GM18907 (cell line): ENCODE measurements around the gene LIN54.
"Not testable (repeated sequence)": the region's sequence is repeated elsewhere in the genome, so short reads cannot be mapped to it uniquely, and the experiment has no call there.

Experiments
- ATAC-seq: cut with Tn5 transposase; IDR thresholded peaks from one replicate; pipeline ENCODE4 v1.9.1; 2021; ENCODE audit warnings: mild to moderate bottlenecking, moderate library complexity; ENCODE audit not compliant: unreplicated experiment

LIN54 gene

DNA sequence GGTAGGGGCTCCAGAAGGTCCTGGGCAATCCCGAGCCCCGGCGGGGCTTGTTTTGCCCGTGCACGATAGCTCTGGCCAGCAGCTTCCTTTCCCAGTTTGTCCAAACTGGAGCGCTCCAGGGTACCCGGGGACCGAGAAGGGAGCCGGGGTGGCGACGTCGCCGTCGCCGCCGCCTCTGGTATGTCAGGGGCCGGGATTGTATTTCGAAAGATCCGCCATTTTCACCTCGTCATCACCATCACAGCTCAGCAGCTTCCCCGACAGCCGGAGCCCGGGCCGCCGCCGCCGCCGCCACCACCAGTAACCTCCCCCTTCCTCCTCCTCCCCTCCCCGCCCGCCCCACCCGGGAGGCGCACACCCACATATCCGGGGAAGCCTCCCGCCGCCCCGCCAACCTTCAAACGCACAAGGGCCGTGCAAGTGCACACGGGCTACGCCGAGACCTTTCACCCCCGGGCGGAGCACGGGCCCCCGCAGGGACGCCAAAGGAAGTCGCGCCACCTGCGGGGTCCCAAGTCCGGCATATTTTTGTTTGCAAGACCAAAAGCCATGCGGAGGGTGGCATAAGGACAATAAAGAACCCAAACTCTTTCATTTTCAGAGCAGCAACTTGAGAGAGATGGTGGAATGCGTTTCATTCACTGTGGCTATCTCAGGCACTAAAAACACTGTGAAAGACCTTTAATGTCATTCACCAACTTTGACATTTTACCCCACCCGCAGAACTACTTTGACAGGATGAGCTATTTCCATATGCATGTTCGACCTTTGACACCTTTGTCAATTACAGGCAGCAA lies at the start of gene LIN54:
Gene LIN54, minus strand, starts transcription at position 302 of the 797 bp plus-strand sequence. CDS start 25,979 bp downstream, outside the sequence.
- ATAC-seq = peak; percentile 41

DNA sequence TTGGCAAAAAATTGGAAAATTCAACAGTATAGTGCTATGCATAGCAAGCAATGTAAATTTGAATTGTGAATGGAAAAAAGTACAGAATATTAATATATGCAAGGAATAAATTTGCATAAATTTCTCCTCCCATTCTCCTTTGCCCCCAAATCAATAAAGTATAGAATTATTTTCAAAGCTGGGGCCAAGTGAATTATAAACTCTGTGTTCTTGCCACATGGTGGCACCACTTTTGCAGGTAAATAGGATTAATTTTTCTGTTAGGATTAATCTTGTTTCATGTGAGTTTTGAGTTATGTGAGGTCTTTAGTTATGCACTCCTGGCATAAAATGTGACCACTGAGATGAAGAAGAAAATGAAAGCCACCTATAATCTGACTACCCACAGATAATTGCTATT lies 44.3 kb upstream of the LIN54 start:
- ATAC-seq = no peak

DNA sequence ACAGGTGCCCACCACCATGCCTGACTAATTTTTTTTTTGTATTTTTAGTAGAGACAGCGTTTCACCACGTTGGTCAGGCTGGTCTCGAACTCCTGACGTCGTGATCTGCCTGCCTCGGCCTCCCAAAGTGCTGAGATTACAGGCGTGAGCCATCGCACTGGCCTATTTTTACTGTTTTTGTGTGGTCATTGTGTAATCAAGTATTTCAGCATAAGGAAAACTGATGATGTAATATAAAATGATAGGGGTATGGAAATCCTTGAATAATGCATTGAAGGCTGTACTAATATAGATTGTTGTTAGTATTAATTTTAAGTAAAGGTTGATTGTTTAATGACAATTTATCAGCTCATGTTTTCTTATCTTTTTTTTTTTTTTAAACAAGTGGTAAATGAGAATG lies 38.2 kb upstream of the LIN54 start:
- not testable (repeated sequence) for ATAC-seq

DNA sequence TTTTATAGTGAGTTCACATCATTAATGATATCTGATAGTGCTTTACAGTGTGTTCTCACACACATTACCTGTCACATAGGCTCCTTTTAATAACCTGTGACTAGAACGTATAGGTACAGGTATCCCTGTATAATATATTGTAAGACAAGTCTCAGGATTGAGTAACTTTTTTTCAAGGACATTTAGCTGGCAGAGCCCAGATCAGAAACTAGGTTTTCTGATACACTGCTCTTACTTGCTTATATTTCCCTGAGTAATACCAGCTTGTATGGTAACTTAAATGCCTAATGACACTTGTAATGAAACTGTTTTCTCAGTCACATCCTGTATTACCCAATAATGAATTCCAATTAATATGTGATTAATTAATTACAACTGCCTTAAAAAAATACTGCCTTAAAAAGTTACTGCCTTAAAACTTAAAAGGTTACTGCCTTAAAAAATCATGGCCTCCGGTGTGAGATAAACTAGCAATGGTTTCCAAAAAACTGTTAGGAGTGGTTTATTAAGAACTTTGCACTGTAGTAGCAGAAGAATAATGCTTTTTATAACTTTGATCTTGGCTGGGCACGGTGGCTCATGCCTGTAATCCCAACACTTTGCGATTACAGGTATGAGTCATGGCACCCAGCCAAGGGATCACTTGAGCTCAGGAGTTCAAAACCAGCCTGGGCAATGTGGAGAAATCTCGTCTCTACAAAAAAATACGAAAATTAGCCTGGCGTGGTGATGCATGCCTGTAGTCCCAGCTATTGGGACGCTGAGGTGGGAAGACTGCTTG lies 36.3 kb upstream of the LIN54 start:
- ATAC-seq = no peak

DNA sequence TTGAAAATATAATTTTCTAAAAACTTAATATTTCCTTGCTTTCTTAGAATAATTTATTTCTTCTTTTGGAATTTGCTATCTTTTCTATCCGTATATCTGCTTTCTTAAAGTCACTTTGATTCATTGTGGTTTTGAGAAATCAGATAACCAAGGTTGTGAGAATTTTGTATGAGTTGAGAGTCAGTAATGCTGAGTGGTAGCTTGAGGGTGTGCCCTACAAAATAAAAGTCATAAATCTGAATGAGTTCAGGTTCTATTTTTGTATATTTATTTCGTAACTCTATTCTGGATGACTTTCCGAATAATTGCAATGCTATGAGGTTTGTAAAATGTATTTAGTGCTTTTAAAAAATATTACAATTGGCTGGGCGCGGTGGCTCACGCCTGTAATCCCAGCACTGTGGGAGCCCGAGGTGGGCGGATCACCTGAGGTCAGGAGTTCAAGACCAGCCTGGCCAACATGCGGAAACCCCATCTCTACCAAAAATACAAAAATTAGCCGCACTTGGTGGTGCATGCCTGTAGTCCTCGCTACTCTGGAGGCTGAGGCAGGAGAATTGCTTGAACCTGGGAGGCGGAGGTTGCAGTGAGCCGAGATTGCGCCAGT lies 33.3 kb upstream of the LIN54 start:
- no peak for ATAC-seq

DNA sequence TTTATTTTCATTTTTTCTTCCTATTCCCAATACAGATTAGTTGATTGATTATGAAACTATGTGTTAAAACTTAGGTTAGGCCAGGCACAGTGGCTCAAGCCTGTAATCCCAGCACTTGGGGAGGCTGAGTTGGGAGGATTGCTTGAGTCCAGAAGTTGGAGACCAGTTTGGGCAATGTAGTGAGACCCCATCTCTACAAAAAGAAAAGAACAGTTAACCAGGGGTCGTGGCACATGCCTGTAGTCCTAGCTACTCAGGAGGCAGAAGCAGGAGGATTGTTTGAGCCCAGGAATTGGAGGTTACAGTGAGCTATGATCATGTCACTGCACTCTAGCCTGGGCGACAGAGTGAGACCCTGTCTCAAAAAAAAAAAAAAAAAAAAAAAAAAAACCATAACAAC lies 32.5 kb upstream of the LIN54 start:
- not testable (repeated sequence) for ATAC-seq

DNA sequence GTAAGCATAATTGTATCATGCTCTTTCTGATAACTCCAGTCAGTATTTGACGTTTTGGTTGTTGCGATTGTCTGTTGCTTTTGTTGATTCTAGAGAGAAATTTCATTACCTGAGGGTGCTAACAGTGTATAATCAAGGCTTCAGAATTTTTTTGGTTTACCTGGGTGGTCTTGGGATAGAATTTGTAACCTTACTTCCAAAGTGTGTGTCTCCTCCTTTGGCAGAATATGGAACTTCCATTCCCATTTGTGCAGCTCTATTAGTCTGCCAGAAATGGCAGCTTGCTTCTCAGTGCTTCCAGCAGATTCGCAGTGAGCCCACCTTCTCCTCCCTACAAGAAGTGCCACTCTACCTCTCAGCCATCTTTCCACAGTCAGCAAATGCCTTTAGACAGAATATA lies 29.6 kb upstream of the LIN54 start:
- no peak for ATAC-seq

DNA sequence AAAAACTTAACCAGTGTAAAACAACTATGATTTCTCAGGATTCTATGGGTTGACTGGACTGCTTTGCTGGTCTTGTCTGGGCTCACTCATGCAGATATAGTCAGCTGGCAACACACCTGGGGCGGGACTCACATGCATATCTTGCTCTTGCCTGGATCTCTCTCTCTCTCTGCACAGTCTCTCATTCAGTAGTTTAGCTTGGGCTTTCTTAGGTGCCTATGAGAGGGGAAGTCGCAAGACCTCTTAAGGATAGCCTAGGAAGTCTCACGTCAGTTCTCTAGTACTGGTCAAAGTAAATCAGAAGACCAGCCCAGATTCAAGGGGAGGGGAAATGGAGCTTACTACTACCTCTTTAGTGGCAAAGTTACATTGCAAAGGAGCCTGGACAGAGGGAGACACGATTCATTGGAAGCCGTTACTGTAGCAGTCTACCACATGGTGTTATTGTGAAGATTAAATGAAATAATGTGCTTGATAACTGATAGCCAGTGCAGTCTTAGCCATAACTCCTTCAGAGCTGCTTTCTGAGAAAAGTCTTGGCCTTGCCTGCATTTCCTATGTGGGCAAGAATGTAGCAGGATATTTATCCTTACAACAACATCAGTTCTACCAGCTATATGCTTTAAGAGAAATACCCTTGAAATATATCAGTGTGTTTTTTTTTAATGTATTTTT lies 26.5 kb upstream of the LIN54 start:
- ATAC-seq = no peak

DNA sequence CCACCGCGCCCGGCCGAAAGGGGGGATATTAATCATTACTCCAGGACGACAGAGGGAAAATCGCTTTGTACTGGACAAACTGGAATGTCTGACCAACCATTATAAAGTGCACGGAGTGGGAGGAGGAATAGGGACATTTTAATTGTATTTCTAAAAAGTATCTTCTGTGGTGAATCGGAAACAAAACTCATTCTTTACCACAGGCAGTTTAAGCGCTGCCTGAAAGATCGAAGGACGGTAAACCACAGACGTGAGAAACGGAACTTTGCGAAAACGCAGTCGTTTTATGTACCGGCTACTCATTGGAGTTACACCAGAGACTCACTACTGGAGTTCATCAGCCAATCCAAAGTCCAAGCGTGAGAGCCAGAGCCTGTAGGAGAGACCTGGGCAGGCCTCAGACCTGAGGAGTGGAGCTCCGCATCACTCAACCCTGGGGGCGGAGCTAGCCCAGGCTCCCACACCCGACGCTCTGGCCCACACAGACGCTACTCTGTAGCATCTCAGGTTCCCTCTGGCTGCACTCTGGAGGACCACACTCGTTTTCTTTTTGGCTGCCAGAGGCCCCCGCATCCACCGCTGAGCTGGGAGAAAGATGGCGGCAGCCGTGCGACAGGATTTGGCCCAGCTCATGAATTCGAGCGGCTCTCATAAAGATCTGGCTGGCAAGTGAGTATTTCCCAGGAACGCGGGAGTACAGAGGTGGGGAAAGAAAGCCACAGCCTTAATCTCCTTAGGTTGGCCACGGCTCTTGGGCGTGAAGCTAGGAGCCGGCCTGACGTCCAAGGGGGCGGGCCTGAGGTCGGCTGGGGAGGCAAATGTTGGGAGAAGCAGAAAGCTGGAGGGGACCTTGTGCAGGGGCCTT lies 24.2 kb upstream of the LIN54 start, which contains the start of gene COPS4:
Gene COPS4, plus strand, starts transcription at position 554 of the 865 bp plus-strand sequence. Its CDS starts 42 bp downstream, at position 596.
- peak; percentile 99 for ATAC-seq

DNA sequence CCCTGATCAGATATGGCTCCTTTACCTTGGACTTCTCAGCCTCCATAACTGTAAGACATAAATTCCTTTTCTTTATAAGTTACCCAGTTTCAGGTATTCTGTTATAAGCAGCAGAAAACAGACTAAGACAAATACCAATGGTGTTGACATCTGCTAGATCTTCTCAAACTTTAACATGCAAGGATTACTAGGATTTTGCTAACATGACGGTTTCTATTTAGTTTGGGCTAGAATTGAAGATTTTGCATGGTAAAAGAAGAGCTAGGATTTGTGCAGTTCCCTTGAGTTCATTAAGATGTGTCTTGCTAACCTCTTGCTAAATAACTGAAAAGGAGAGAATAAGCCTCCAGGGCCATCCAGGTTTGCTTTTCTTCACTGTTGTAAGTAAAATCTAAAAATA lies 19.1 kb upstream of the LIN54 start:
- no peak for ATAC-seq

DNA sequence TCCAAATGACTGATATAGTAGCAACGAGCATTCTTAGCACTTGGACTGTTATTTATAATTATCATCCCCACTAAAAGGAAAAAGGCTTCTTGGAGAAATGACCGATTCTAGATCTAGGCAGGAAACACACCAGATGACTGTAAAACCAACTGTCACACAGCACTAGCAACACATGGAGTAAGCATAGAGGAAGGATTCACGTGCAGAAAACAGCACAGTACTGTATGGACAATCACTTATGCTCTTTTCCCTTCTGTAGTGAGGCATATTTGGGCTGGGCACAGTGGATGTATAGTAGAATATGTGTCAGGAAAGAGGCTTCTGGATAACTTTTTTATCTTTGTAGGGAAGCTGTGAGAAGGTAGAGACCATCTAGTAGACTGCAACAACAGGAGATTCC lies 18.4 kb upstream of the LIN54 start:
- no peak for ATAC-seq

DNA sequence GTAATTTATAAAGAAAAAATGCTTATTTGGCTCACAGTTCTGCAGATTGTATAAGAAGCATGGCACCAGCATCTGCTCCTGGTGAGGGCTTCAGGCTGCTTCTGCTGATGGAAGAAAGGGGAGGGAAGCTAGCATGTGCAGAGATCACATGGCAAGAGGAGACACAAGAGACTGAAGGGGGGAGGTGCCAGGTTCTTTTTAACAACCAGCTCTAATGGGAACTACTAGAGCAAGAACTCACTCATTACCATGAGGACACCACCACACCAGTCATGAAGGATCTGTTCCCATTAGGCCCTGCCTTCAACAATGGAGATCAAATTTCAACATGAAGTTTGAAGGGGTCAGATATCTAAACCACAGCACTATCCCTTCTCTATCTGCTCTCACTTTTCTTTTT lies 14.9 kb upstream of the LIN54 start:
- ATAC-seq = no peak

DNA sequence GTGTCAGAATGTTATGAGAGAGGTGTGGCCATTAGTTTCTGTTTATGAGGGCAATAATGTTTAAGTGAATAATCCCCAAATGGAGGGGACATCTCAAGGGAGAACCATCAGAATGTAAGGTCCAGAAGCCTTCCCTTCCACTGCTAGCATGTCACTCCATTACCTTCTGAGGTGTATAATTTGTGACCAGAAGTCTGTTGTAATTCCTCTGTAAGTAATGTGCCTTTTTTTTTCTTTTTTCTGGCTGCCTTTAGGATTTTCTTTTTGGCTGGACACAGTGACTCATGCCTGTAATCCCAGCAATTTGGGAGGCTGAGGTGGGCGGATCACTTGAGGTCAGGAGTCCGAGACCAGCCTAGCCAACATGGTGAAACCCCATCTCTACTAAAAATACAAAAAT lies 13.6 kb upstream of the LIN54 start:
- ATAC-seq = no peak

DNA sequence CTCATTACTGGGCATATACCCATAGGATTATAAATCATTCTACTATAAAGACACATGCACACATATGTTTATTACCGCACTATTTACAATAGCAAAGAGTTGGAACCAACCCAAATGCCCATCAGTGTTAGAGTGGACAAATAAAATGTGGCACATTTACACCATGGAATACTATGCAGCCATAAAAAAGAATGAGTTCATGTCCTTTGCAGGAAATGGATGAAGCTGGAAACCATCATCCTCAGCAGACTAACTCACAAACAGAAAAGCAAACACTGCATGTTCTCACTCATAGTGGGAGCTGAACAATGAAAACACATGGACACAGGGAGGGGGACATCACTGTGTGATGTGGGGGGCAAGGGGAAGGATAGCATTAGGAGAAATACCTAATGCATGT lies 13.0 kb upstream of the LIN54 start:
- ATAC-seq = not testable (repeated sequence)

DNA sequence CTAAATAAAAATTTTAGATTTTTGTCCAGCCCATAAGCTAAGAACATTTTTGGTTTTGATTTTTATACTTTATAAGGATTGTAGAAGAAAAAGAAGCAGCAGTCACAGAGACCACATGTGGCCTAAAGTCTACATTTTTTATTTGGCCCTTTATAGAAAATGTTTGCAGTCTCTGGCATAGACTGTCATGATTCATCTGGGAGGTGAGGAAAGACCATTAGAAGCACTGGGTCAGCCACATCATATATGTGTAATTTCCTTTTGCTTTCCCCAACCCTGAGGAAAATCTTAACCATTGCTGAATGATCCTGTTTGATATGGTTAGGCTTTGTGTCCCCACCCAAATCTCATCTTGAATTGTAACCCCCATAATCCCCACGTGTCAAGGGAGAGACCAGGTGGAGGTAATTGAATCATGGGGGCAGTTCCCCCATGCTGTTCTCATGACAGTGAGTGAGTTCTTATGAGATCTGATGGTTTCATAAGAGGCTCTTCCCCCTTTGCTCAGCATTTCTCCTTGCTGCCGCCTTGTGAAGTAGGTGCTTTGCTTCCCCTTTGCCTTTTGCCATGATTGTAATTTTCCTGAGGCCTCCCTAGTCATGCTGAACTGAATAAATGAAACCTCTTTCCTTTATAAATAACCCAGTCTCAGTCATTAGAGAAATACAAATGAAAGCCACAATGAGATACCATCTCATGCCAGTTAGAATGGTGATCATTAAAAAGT lies 12.3 kb upstream of the LIN54 start:
- no peak for ATAC-seq

DNA sequence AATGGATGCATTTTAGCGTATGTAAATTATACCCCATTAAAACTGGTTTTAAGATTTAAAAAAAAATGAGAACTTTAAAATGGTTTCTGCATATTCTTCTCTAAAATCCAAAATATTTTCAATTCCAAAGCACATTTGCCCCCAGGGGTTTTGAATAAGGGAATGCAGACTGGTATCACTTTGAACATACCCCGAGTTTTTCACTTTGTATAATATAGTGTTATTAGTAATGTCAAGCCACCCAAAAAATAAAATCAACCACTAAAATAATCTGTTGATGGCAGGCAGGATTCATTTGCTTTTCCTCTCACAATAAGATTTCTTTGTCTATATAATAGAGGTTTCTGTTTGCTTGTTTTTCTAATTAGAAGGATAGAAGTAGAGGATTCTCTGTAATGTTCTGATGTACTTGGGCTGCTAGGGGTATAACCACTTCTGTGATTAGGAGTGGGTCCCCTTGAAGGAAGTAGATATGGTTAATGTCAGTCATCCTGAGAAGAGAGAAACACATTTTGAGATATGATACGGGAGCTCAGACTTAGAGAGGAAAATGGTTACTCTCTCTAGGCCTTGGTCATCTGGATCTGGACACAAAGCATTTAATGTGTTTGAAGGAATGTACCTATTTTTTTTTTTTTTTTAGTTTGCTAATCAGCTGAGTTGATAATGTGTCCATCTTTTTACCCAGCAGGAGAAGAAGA lies 9.3 kb upstream of the LIN54 start:
- ATAC-seq = no peak

DNA sequence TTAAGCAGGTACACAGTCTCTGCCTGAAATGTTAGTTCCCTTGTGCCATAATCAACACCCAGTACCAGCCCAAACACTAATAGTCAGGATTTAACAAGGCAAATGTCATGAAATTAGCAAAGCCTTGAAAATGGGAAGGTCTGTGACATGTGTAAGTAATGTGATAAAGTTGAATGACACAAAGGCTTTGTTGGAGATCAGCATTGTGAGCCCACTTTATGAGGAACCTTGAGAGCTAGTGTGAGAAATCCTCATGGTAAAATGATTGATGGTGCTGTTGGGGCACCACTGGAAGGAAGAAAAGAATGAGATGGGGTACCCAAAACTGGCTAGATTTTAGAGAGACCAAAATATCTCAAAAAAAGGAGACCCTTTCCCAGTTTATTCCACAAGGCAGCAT lies 3.3 kb upstream of the LIN54 start:
- ATAC-seq = no peak

DNA sequence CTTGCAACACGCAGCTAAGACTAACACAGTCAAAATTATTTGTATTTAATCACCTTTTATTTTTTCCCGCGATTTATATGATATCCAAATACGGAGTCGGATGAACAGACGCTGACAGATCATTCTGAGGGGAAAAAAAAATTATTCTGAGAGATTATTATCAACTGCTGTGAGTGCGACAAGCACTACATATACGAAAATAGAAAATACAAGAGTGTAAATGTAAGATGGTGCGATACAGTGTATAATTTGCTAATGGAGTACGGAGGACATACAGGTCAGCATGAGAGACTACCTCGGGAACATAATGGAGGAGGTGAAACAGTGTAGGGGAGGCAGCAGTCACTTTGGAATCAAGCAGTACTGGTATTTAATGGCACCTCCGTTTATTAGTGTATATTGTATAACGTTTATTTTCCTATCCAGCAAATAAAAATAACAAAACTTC lies 2.8 kb upstream of the LIN54 start:
- no peak for ATAC-seq
